Adrenal gland (tissue), 5 donors: Measurements from ENCODE around the gene PAOX.

Experiments used
- CTCF ChIP-seq, 6 experiments: fragments of 450-650 bp in 4 of 6; fragments of 200-600 bp in 2 of 6; sonication (generic) in 1 of 6; IDR thresholded peaks; 1 replicate in 5 of 6; 2 replicates in 1 of 6; pipeline versions ENCODE4 v1.5.1 to v1.8.0; 2016 to 2021; ENCODE audit warnings: antibody characterized with exemption in 6 of 6, mild to moderate bottlenecking in 2 of 6, moderate library complexity in 1 of 6
- POLR2A ChIP-seq, 2 donors: fragments of 450-650 bp; IDR thresholded peaks; one replicate each; pipeline ENCODE4 v1.6.1; 2017; ENCODE audit warnings: antibody characterized with exemption in 2 of 2, mild to moderate bottlenecking in 2 of 2, moderate library complexity in 1 of 2
- donor health status: DM: no; HTN: no; CAD: no.

- TF ChIP-seq CTCF (IDR thresholded peaks at IDR 0.05), result no peak
- no peak for TF ChIP-seq POLR2A (IDR thresholded peaks at IDR 0.05)
These were observed 19.5 kb upstream of the PAOX start for GRCh38 chr10:133359554-133359971.
